ENCODE results near the gene OAF. TPM values are rescaled to one million over a fixed set of nuclear protein-coding genes. Genes with fewer than 3 reads are reported as not detected.

OAF gene
- total and polyA plus RNA-seq, 11 donors, result 10.3 to 41.9 (median 19.9) TPM

DNA sequence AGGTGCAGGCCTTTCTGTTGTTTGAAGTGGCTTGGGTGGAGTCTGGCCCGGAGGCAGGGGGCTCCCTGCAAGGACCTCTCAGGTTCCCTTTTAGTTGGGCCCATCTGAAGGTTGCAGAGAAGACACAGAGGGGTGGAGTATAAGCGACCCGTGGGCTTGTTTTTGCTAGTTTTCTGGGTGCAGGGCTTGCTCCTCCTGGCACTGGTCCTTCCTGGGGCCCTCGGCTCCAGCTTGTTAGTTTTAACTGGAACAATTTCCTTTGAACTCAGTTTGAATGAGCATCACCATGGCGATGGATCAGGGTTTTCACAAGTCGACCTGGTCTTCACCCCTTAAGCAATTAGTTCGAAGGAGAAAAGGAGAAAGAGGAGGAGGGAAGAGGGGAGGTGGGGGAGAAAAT lies 28.5 kb upstream of the OAF start:
- intact Hi-C loops (cut with DNase I), result loop anchor here in 2 of 10 donors (5.0 kb wide), 1 partner anchor 35 kb away; no protein-coding TSS in a partner anchor
- DNase-seq, result peak in 1 of 5 donors; percentile 33

DNA sequence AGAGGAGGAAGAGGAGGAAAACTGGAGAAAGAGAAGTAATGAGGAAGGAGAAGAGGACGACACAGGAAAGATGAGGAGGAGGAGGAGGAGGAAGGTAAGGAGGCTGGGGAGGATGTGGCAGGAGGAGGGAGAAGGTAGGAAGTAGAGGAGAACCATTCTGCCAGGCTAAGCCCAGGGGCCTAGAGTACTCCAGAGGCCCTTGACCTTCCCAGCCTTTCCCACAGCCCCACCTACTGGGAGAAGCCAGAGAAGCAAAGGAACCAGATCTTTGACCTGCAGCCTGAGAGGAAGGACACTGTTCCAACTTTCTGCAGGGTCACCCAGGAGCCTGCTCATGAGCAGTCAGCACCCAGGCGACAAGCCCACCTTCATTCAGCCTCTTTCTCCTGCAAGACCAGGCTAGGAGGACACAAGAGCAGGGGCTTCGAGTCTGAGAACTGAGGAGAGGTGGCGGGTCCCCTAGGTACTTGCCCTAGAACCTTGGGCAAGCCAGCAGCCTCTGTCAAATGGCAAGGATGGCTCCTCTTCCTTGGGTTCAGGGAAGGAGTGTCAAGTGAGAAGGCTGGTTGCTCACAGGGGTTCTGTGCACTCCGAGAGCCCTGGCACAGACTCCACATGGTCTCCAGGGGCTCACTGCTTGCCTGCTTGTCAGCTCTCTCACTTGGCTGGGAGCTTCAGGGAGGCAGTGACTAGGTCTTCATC lies 27.9 kb upstream of the OAF start:
- Histone ChIP-seq H3K9me3 (no peaks in the 10 kb centered on the region), H3K4me3 (no peak overlapping the region), H3K27me3 (peaks cover 0 to 5% (median 0%) of the 10 kb centered on the region in 9 donors), H3K36me3 (no peaks in the 10 kb centered on the region), H3K27ac (peak overlapping the region in 10 of 12 donors; percentile 62 to 96 (median 81)), H3K4me1 (peaks cover 0 to 87% (median 37%) of the 10 kb centered on the region in 12 donors)
- TF ChIP-seq POLR2A (IDR thresholded peaks at IDR 0.05), result no peak
- TF ChIP-seq, protein P1, sequence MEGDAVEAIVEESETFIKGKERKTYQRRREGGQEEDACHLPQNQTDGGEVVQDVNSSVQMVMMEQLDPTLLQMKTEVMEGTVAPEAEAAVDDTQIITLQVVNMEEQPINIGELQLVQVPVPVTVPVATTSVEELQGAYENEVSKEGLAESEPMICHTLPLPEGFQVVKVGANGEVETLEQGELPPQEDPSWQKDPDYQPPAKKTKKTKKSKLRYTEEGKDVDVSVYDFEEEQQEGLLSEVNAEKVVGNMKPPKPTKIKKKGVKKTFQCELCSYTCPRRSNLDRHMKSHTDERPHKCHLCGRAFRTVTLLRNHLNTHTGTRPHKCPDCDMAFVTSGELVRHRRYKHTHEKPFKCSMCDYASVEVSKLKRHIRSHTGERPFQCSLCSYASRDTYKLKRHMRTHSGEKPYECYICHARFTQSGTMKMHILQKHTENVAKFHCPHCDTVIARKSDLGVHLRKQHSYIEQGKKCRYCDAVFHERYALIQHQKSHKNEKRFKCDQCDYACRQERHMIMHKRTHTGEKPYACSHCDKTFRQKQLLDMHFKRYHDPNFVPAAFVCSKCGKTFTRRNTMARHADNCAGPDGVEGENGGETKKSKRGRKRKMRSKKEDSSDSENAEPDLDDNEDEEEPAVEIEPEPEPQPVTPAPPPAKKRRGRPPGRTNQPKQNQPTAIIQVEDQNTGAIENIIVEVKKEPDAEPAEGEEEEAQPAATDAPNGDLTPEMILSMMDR (IDR thresholded peaks at IDR 0.05), result peak in 11 of 12 donors; percentile 14 to 51 (median 26)
- peak in 4 of 5 donors; percentile 45 to 66 (median 62) for DNase-seq
- intact Hi-C loops (cut with DNase I), result loop anchor here in 2 of 10 donors (5.0 kb wide), 1 partner anchor 34 kb away; no protein-coding TSS in a partner anchor
- 66 to 76% (median 72%) methylated on average over 5 of the region's 5 CpGs for WGBS, 4 donors
- ATAC-seq, result no peak

More for the DNA sequence above, 28.5 kb upstream of the OAF start:
- 67 to 73% (median 71%) methylated on average over 7 of the region's 7 CpGs for WGBS, 4 donors
- ATAC-seq, result no peak
- Histone ChIP-seq H3K4me3 (no peak overlapping the region), H3K27me3 (peaks cover 0 to 5% (median 0%) of the 10 kb centered on the region in 9 donors), H3K9me3 (no peaks in the 10 kb centered on the region), H3K4me1 (peaks cover 0 to 81% (median 32%) of the 10 kb centered on the region in 12 donors), H3K27ac (peak overlapping the region in 9 of 12 donors; percentile 38 to 96 (median 82)), H3K36me3 (no peaks in the 10 kb centered on the region)
- TF ChIP-seq POLR2A (IDR thresholded peaks at IDR 0.05), result no peak
- TF ChIP-seq, protein P1 (IDR thresholded peaks at IDR 0.05), result no peak

DNA sequence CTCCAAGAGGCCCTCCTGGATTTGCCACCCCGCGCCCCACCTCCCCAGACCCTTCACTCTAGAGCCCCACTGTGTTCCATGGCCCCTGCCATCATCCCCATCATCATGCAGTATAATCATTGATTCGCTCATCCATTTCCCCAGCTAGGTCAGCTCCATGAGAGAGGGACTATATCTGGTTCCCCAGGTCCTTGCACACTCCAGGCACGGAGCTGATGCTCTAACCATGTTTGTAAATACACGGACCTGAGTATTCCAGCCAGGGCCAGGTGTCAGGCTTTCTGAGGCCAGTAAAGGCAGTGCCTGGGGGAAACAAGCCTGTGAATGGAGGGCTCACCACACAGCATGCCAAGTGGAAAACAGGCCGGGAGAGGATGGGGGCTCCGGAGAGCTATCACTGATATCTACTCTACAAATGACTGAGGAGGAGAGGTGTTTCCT lies 27.1 kb upstream of the OAF start:
- peaks cover 0 to 88% (median 37%) of the 10 kb centered on the region in 12 donors for H3K4me1 ChIP-seq
- no peaks in the 10 kb centered on the region for H3K9me3 ChIP-seq
- intact Hi-C loops (cut with DNase I), result loop anchor here in 3 of 10 donors (2.0 to 5.0 kb wide), 2 partner anchors 29 to 34 kb away; no protein-coding TSS in a partner anchor
- peaks cover 0 to 5% (median 0%) of the 10 kb centered on the region in 9 donors for H3K27me3 ChIP-seq
- no peaks in the 10 kb centered on the region for H3K36me3 ChIP-seq
- H3K4me3 ChIP-seq, result peak overlapping the region in 2 of 12 donors; percentile 18 to 39
- H3K27ac ChIP-seq, result peak overlapping the region; percentile 62 to 96 (median 80)
- TF ChIP-seq POLR2A (IDR thresholded peaks at IDR 0.05), result no peak
- TF ChIP-seq, protein P1 (IDR thresholded peaks at IDR 0.05), result no peak
- 86 to 89% (median 87%) methylated on average over 7 of the region's 7 CpGs for WGBS, 4 donors
- DNase-seq (peak in 1 of 5 donors; percentile 45), ATAC-seq (no peak)

DNA sequence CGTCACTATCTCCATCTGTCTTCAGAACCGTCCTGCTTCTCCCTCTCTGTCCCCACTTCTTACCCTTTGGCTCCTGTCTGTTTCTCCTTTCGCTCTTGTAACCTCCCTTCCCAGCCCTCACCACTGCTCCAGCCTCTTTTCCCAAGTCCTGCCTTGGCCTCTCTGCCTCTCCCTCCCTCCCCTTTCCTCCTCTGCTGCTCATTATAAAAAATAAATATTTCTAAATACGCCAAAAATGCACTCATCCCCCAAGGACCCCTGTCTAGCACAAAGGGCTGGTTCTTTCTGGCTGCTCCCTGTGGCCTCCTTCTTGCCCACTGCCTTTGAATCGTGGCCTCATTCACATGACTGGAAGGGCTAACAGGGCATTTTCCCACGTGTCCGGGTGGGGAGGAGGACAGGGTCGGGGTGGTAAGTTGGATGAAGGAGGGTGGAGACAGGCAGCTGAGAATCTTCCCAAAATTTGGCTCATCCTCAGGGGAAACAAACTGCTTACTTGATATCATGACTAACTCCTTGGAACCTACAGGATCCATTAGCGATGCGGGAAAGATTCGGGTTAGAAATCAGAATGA lies 26.4 kb upstream of the OAF start:
- peak; percentile 40 to 55 (median 54) for ATAC-seq
- 68 to 75% (median 71%) methylated on average over 11 of the region's 11 CpGs for WGBS, 4 donors
- TF ChIP-seq, protein P1 (IDR thresholded peaks at IDR 0.05), result no peak
- TF ChIP-seq POLR2A (IDR thresholded peaks at IDR 0.05), result no peak
- H3K9me3 ChIP-seq, result no peaks in the 10 kb centered on the region
- DNase-seq, result peak; percentile 66 to 81 (median 74)
- peak overlapping the region in 8 of 12 donors; percentile 6 to 39 (median 20) for H3K4me3 ChIP-seq
- peaks cover 0 to 84% (median 37%) of the 10 kb centered on the region in 12 donors for H3K4me1 ChIP-seq
- H3K27ac ChIP-seq, result peak overlapping the region; percentile 62 to 96 (median 80)
- H3K36me3 ChIP-seq, result no peaks in the 10 kb centered on the region
- intact Hi-C loops (cut with DNase I), result loop anchor here in 3 of 10 donors (2.0 to 5.0 kb wide), 2 partner anchors 28 to 33 kb away; no protein-coding TSS in a partner anchor
- H3K27me3 ChIP-seq, result peaks cover 0 to 8% (median 0%) of the 10 kb centered on the region in 9 donors

Data from heart left ventricle (tissue), 16 donors.